ENCODE data around the gene CAPN12.

- TF ChIP-seq FOXP2 (optimal IDR thresholded peaks at IDR 0.05; ENCODE audit: borderline replicate concordance, extremely low read depth, extremely low read length, insufficient read depth) (no peak), POLR2AphosphoS5 (IDR thresholded peaks at IDR 0.05; ENCODE audit: low read depth, low read length) (no peak)
- TF ChIP-seq, protein P1, sequence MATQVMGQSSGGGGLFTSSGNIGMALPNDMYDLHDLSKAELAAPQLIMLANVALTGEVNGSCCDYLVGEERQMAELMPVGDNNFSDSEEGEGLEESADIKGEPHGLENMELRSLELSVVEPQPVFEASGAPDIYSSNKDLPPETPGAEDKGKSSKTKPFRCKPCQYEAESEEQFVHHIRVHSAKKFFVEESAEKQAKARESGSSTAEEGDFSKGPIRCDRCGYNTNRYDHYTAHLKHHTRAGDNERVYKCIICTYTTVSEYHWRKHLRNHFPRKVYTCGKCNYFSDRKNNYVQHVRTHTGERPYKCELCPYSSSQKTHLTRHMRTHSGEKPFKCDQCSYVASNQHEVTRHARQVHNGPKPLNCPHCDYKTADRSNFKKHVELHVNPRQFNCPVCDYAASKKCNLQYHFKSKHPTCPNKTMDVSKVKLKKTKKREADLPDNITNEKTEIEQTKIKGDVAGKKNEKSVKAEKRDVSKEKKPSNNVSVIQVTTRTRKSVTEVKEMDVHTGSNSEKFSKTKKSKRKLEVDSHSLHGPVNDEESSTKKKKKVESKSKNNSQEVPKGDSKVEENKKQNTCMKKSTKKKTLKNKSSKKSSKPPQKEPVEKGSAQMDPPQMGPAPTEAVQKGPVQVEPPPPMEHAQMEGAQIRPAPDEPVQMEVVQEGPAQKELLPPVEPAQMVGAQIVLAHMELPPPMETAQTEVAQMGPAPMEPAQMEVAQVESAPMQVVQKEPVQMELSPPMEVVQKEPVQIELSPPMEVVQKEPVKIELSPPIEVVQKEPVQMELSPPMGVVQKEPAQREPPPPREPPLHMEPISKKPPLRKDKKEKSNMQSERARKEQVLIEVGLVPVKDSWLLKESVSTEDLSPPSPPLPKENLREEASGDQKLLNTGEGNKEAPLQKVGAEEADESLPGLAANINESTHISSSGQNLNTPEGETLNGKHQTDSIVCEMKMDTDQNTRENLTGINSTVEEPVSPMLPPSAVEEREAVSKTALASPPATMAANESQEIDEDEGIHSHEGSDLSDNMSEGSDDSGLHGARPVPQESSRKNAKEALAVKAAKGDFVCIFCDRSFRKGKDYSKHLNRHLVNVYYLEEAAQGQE (IDR thresholded peaks at IDR 0.05; ENCODE audit: insufficient read depth in 1 of 2, low read depth in 2 of 2, low read length in 2 of 2) = no peak
These were observed 23.6 kb downstream of the CAPN12 start for GRCh38 chr19:38720559-38721236.

Data from PFSK-1 (cell line).